AG04449 (cell line): ENCODE measurements around the gene FABP2.
"Not testable (repeated sequence)": the region's sequence is repeated elsewhere in the genome, so short reads cannot be mapped to it uniquely, and the experiment has no call there.

Experiments
- CTCF ChIA-PET: fragments of 350-600 bp; formaldehyde crosslinking; extraction: SDS; loops from one replicate; lab custom pipeline; 2021; ENCODE audit warnings: antibody characterized with exemption; lab: Yijun Ruan, JAX
- POLR2A ChIA-PET: fragments of 400-600, 350-600 bp; formaldehyde crosslinking; extraction: SDS; loops from one replicate; lab custom pipeline; 2020; ENCODE audit warnings: antibody characterized with exemption, inconsistent platforms; lab: Yijun Ruan, JAX
- DNase-seq: peaks from one replicate; pipeline ENCODE4 v3.0.0-alpha.2; 2010; ENCODE audit warnings: low read depth, low spot score
- H3K4me3 ChIP-seq: 2 replicates; pipeline ENCODE4 v1.5.1; 2011; ENCODE audit warnings: low read depth, mild to moderate bottlenecking, control low read depth, low read length
- TF ChIP-seq, protein P1 (sequence below): IDR thresholded peaks from one replicate; pipeline ENCODE4 v1.5.1; 2011; ENCODE audit warnings: mild to moderate bottlenecking, moderate library complexity, low read length, control low read depth, inconsistent platforms; ENCODE audit not compliant: insufficient read depth; ENCODE audit errors: missing control alignments

FABP2 gene

DNA sequence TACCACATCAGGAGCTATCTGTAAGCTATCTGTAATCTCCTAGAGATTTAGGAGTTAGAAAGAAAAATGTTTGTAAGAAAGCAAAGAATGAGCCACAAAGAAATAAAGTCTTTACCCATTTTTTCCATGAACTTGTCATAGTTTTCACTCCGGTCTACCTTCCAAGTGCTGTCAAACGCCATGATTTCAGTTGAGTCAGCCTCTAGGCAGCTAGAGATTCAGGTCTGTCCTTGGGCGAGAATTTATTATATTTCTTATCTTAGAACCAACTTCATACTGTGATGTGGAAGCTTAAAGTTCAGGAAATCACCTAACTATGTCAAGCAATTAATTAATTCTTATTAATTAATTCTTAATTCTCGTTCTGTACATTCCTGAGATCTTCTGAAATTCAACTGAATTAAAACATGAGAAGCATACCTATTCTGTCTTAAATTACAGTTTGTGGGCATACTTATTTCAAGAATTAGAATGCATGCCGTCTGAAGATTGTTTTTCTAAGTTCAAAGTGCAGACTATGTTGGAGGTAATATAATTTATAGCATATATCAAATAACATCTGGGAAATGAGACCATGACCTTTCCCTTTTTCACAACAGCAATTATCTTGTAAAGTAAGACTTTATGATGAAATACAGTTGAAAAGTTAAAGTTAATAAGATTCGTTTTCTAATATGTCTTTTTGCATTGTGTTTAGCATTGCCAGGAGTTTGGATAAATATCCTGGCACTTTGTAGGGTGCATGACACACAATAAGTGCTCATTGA lies at the start of gene FABP2:
FABP2 (minus strand) TSS at position 218 of the 767 bp plus-strand sequence; CDS start at position 182, 36 bp downstream.
- no peak within 1 kb of the TSS for H3K4me3 ChIP-seq
- POLR2A ChIA-PET: no interaction called here
- no peak for DNase-seq
- TF ChIP-seq, protein P1, sequence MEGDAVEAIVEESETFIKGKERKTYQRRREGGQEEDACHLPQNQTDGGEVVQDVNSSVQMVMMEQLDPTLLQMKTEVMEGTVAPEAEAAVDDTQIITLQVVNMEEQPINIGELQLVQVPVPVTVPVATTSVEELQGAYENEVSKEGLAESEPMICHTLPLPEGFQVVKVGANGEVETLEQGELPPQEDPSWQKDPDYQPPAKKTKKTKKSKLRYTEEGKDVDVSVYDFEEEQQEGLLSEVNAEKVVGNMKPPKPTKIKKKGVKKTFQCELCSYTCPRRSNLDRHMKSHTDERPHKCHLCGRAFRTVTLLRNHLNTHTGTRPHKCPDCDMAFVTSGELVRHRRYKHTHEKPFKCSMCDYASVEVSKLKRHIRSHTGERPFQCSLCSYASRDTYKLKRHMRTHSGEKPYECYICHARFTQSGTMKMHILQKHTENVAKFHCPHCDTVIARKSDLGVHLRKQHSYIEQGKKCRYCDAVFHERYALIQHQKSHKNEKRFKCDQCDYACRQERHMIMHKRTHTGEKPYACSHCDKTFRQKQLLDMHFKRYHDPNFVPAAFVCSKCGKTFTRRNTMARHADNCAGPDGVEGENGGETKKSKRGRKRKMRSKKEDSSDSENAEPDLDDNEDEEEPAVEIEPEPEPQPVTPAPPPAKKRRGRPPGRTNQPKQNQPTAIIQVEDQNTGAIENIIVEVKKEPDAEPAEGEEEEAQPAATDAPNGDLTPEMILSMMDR: no peak
- CTCF ChIA-PET: interaction anchor here (1.1 to 2.7 kb wide), 2 partner anchors 9 to 168 kb away, joined by 3 to 22 read pairs; no protein-coding TSS in a partner anchor

GRCh38 chr4:119370951-119371683 lies 49.2 kb upstream of the FABP2 start:
- DNase-seq, H3K4me3 ChIP-seq, POLR2A ChIA-PET, CTCF ChIA-PET: not testable (repeated sequence)

DNA sequence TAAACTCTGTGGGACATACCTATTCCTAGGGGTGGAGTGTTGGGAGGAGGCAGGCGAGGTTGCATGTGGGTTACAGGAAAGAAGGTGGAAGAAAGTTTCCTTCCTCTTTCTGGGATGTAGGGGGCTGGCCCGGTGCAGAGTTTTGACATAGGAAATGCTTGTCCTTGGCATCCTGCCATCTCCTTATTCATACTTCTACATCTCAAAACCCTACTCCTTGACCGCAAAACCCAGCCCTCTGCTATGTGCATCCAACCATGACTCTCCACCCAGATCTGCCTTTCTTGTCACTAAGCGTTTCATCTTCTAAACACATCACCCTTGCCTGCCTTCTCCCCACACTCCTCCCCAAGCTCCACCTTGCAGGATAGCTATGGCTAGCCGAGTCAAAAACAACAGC lies 48.5 kb upstream of the FABP2 start:
- H3K4me3 ChIP-seq, DNase-seq, POLR2A ChIA-PET, CTCF ChIA-PET: not testable (repeated sequence)

DNA sequence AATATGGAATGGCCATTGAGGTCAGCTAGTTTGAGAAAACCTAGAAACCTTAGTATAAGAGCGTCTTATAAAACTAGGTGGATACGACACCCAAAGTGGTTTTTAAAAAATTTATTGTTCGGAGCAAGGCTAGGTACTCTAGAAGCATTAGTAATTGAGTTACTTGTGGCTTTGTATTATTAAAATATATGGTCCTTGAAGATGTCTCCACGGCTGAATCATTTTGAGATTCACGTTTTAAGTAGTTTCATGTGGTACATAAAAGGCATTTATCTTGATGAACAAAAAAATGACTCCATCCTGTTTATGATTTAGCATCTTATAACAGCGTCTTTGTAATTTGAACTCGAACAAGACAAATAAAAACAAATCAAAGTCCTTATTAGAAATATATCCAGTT lies 44.9 kb upstream of the FABP2 start:
- H3K4me3 ChIP-seq, DNase-seq, CTCF ChIA-PET, POLR2A ChIA-PET: not testable (repeated sequence)

GRCh38 chr4:119364203-119364602 lies 42.3 kb upstream of the FABP2 start:
- H3K4me3 ChIP-seq, DNase-seq, POLR2A ChIA-PET, CTCF ChIA-PET: not testable (repeated sequence)

GRCh38 chr4:119363372-119363771 lies 41.4 kb upstream of the FABP2 start:
- DNase-seq, POLR2A ChIA-PET, CTCF ChIA-PET, H3K4me3 ChIP-seq: not testable (repeated sequence)

DNA sequence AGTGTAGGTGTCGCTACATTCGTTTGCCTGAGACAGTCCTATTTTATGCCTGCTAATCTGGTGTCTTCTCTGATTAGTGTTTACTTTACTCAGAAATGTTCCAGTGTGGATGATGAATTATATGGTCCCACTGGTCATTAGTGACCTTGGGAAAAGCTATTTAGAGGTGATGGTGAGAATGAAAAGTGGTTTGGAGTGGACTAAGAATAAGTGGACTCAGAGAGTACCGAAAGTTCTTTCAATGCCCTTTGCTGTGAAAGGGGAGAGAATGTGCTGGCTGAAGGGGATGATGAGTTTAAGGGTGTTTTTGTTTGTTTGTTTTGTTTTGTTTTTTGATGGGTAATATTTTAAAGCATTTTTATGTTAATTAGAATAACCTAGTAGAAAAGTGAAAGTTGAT lies 40.5 kb upstream of the FABP2 start:
- DNase-seq, H3K4me3 ChIP-seq, POLR2A ChIA-PET, CTCF ChIA-PET: not testable (repeated sequence)

DNA sequence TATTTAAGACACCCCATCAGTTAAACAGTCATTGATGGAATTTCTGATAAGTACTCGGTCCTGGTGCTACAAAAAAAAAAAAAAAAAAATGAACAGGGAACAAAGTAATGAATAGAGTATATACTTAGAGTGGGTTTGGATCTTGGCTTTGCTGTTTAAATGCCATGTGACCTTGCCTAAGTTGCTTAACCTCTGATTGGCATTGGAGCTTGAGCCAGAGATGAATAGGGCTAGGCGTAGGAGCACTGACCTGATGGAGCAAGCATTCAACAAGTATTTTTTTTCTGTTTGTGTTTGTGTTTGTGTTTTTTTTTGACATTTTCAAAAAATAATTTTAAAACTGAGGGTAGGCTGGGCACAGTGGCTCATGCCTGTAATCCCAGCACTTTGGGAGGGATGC lies 37.9 kb upstream of the FABP2 start:
- POLR2A ChIA-PET, H3K4me3 ChIP-seq, DNase-seq, CTCF ChIA-PET: not testable (repeated sequence)

DNA sequence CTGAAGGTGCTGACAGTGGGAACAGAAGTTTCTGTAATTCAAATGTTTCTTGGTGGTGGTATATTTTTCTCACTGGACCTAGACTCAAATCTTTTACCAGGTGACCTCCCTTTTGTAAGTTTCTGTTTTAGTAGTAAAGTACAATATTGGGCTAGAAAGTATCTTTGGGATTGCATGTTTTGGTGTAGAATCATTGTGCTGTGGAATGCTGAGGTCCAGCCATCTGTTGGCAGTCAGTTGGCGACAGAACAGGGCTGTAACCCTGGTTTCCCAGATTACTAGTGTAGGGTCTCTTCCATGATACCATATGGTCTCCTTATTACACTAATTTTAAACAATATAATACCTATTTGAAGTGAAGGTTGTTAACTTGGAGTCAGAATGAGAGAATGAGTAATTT lies 34.9 kb upstream of the FABP2 start:
- CTCF ChIA-PET, POLR2A ChIA-PET, DNase-seq, H3K4me3 ChIP-seq: not testable (repeated sequence)

DNA sequence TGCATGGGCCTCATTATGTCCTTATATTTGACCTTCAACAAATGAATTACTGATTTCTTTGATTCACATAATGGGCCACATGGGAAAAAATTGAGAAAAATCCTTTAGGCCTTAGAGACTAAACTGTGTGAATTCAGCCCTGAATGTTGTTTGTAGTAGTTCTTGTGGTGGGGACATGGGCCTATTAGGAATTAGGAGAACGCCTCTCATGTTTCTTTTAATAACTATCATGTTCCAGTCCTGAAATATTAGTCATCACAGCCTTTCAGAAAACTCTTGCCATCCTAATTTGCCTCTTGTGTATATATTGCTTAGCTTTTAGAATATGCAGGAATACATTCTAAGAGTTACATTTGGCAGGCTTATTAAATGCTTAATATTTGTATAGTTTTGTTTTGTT lies 34.1 kb upstream of the FABP2 start:
- POLR2A ChIA-PET: not testable (repeated sequence)
- CTCF ChIA-PET: interaction anchor here (1.7 kb wide), 1 partner anchor 42 kb away, joined by 3 read pairs; no protein-coding TSS in a partner anchor

GRCh38 chr4:119353364-119353763 lies 31.4 kb upstream of the FABP2 start:
- DNase-seq, CTCF ChIA-PET, POLR2A ChIA-PET, H3K4me3 ChIP-seq: not testable (repeated sequence)

More for the DNA sequence above, 34.1 kb upstream of the FABP2 start:
- not testable (repeated sequence) for H3K4me3 ChIP-seq, DNase-seq

- POLR2A ChIA-PET: not testable (repeated sequence)
These were observed 26.2 kb upstream of the FABP2 start for GRCh38 chr4:119348169-119348568.

GRCh38 chr4:119343293-119343692 lies 21.4 kb upstream of the FABP2 start:
- POLR2A ChIA-PET, DNase-seq, H3K4me3 ChIP-seq, CTCF ChIA-PET: not testable (repeated sequence)

More at GRCh38 chr4:119348169-119348568, 26.2 kb upstream of the FABP2 start:
- CTCF ChIA-PET, H3K4me3 ChIP-seq, DNase-seq: not testable (repeated sequence)

DNA sequence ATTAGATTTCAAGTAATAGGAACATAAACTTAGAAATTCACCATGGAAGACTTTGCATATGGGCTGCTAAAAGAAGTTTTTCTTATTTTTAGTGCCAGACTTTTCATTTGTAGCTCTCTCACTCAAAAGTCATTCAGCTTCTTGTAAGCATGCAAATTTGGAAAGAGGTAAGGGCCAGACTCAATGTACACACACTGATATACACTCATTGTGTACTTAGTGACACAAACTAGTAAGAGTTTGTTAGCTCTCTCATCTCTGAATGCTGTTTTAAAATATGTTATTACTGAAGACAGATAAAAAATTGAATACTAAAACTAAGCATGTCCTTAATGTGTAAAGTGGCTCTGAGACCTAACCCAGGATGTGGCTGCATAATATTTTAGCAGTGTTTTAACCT lies 18.0 kb upstream of the FABP2 start:
- H3K4me3 ChIP-seq, DNase-seq, CTCF ChIA-PET, POLR2A ChIA-PET: not testable (repeated sequence)
